Germinal center (tissue), 1 donor: ENCODE results near the gene CBR4.

Experiments
- DNase-seq: peaks from one replicate; pipeline ENCODE4 v3.0.0; 2012; ENCODE audit warnings: mixed read lengths, low spot score

The CBR4 gene

DNA sequence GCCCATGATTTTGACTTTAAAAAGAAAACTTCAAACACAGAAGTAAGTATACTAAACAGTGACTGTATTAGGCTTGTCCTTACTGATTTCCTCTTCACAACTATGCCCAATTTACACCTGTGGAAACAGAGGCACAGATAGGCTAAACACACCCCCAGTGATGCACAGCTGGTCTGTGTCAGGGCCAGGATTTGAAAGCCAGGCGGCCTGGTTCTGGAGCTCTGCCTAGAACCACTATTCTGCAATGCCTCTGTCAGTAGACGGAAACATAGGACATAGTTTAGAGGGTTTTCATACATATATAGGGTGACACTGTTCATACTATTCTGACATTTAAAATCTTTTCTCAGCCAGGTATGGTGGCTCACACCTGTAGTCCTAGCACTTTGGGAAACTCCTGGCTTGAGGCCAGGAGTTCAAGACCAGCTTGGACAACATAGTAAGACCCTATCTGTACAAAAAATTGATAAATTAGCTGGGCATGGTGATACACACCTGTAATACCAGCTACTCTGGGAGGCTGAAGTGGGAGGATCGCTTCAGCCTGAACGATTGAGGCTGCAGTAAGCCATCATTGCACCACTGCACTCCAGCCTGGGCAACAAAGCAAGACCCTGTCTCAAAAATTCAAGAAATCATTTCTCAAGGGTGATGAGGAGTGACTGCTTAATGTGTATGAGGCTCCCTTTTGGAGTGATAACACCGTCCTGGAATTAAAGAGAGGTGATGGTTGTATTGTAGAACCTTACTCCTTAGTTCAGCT, 23.0 kb upstream of the CBR4 start:
- no peak for DNase-seq

DNA sequence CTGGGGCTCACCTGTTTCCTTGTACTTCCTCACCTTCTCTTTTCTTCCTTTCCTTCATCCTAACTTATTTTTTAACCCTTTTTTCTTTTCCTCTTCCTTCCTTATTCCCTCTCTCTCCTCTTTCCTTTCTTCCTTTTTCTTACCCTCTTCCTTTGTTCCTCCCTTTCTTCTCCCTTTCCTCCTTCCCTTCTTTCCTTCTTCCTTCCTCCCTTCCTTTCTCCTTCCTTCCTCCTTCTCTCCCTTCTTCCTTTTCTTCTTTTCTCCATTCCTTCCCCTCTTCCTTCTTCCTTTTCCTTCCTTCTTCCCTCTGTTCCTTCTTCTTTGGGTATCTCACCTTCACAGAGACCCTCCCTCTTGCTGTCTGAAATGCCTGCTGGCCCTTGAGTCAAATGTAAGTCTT, 22.1 kb upstream of the CBR4 start:
- no peak for DNase-seq

DNA sequence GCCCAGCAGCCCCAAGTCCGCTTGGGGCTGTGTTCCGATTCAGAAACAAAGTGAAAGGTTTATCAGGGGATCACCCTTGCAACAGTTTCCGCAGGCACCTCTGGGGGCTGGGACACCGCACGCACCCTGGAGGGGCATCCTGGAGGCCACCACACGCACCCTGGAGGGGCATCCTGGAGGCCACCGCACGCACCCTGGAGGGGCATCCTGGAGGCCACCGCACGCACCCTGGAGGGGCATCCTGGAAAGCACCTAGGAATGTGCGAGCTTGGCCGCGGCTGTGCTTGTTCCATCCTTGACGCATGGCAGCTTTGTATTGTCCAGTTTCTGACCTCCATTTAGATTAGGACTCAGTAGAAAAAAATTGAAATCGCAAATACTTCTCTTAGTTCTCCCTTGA, 21.3 kb upstream of the CBR4 start:
- no peak for DNase-seq

DNA sequence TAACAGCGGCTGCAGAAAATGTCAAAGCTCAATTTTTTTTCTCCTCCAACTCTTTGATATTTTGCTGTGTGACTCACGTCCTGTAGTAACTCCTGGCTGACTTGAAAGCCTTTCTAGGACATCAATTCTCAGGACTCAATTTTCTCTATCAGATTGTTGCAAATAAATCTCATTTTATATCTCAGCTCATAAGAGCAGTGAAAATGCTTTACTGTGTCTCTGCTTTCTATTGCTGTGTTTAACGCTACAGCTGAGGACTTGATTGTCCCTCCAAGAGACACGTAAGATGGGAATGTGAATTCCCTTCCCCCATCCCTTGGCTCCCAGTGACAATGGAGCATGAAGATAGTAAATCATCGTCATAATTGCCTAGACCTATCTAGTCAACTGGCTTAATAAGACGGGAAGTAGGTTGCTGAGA, 20.5 kb upstream of the CBR4 start:
- DNase-seq, result no peak

DNA sequence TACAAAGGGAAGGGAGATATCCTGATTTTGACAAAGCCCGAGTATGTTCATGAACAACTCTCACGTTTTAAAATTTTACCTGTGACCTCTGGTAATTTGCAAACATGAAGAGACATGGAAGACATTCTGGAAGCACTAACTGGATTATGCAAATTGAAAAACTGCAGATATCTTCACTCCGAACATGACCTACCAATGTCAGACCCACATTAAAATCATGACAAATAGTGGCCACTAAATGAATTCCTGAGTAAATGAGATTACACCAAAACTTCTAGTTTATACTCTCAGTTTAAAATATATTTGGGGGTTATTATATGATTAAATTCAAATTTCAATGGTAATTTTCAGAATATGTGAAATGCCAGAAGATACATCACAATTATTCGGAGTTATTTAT, 19.9 kb upstream of the CBR4 start:
- DNase-seq, result no peak

DNA sequence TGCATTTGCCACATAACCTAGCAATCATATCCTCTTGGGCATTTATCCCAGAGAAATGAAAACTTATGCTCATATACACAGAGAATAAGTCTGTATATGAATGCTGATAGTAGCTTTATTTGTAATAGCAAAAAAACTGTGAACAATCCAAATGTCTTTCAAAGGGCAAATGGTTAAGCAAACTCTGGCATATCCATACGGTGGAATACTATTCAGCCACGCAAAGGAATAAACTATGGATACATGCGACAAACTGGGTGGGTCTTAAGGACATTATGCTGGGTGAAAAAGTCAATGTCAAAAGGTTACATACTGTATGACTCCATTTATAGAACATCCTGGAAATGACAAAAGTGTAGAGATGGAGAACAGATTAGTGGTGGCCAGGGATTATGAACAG, 17.6 kb upstream of the CBR4 start:
- no peak for DNase-seq

DNA sequence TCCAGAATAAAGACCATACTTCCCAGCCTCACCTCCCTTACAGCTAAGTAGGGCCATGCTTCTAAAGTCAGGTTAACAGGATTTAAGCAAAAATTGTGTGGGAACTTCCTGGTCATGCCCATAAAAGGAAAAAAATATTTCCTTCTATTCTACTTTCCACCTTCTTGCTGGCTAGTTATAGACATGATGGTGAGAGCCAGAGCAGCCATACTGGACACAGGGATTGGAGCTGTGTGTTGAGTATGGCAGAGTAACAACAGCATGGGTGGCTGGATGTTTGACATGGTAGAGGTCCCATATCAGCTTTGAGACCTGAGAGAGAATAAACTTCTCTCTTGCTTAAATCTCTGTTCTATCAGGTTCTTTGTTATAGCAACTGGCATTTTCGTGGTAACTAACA, 15.1 kb upstream of the CBR4 start:
- no peak for DNase-seq

DNA sequence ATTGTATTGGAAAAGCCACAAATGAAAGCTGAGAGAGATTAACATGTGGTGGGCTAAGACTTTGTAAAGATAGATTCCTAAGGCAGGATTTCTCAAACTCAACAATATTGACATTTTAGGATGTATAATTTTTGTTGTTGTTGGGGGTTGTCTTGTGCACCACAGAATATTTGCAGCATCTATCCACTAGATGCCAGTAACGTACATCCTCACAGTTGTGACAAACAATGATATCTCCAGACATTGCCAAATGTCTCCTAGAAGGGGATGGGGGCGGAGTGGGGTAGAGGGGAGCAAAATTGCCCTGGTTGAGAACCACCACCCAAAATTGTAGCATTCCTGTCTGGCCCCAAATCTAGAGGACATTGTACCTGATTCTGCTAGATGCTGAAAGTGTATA, 14.7 kb upstream of the CBR4 start:
- DNase-seq, result peak; percentile 33

DNA sequence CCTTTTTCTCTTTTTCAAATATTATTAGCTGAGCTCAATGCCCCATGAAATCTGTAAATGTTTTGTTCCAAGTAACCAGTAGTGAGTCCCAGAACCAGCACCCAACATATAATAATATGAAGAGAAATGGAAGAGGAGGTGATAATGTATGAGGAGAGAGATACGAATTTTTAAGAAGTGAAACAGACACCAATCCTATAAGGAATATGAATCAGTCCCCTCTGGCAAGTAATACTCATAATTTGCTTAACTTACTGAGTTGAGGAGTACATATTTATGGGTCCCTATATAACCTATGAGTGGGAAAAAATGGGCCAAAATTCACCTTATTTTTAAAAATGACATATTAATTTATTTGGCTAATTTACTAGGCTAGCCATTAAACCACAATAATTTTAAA, 8.4 kb upstream of the CBR4 start:
- DNase-seq, result no peak

DNA sequence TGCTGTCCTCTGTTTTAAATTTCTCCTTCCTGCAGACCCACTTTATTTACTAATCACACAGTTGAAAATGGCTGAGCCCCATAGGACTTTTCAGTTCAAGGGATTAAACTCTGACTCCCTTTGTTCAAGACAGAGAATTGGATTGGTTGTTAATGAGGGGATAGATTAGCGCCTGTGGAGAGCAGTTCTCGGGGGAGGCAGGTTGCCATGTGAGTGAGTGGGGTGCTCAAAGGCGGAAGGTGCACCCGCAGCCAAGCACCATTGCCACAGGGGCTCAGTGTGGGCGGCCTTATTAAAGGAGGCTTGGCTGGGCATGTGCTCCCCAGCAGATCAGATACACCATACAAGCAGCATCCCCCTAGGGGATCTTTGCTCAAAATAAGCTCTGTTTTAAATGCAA, 7.9 kb upstream of the CBR4 start:
- no peak for DNase-seq

DNA sequence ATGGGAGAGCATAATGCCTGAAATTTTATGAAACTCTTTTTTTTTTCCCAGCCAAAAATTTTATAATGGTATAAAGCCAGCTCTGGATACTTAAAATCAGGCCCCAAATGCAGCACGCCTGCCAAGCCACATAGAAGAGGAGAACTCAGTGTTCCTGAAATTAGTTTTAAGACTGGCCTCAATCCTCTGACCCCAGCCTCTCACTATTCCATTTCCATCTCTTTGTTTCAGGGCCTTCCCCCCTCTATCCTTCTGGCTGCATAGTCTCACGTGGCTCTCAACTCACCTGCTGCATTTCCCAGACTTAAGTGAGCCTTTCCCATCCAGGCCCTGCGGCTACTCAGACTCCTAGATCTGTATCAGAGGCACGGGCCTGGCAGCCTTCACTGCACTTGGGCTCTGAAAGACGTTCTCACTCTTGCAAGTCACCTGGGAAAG, 5.2 kb upstream of the CBR4 start:
- DNase-seq, result no peak

DNA sequence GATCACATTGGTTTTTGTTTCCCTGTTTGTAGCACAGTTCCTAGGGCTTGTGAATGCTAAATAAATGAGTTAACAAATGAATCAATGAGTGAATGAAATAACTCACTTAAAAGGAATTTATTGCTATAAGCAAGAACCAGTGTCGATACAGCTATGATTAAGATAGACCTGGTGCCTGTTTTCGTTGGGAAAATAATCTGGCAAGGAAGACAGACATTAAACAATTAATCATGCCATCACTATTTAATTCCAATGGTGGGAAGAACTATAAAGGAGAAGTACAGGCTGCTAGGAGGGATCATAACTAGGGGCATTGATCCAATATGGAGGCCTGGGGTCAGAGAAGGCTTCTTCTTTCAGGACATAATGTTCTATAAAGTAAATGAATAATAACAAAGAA, 4.5 kb upstream of the CBR4 start:
- DNase-seq, result no peak

DNA sequence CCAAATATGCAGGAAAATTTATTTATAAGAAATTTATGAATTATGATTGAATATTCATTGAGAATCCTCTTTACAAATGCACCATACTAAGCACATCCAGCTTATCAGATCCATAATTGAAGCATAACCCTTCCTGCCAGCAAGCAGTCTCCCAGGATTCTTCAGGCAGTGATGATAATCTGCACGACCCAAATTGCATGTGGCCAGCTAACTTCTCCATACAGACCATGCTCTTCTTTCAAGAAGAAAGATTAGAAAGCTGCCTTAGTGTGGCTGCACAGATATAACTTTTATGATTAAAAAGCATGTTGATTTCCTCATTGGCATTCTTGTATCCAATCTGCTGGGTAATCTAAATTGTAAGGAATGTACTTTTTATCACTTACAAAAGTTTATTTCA, 3.3 kb upstream of the CBR4 start:
- no peak for DNase-seq

DNA sequence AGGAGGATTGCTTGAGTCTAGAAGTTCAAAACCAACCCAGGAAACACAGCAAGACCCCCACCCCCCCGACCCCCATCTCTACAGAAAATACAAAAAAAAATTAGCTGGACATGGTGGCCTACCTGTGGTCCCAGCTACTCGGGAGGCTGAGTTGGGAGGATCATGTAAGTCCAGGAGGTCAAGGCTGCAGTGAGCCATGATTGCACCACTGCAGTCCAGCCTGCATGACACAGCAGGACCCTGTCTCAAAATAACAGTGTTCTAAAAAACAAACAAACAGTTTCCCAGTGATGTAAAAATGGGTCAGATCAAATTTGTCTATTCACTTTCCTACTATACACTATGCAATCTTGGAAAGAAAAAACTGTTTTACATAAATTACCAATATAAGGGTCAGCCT, 2.0 kb upstream of the CBR4 start:
- DNase-seq, result no peak

DNA sequence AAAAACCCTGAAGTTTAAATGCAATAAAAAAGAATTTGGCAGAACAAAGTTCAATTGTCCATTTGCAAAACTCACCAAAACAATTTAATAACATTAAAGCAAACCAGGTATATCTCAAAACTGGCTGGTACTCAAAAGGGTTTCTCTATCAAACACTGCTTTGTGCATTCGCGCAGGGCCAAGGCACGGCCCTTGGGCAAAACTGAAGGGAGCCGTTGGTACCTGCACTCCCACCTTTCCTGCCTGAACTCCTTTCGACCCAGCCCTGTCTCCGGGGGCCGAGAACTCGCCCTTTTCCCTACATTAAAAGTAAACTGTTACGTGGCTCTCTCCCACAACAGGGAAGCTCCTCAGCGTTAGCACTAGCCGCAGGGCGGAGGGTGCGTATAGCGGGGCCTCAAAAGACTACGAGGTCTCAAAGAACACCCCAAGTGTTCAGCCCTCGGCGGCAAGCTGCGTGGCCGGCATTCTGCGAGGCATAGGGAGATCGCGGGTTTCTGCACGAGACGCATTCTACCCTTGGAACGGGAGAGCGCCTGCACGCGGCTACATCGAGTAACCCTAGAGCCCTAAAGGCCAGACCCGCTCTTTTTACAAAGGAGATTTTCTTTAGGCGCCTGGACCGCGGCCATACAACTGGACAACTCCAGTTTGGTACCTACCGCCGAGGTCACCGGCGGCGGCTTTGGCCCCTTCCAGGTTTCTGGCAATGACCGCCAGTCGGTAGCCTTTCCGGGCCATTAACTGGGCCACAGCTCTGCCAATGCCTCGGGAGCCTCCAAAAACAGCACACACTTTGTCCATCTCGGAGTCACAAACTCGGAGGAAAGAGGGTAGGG, 550 bp downstream of the CBR4 start:
- peak; percentile 17 for DNase-seq

DNA sequence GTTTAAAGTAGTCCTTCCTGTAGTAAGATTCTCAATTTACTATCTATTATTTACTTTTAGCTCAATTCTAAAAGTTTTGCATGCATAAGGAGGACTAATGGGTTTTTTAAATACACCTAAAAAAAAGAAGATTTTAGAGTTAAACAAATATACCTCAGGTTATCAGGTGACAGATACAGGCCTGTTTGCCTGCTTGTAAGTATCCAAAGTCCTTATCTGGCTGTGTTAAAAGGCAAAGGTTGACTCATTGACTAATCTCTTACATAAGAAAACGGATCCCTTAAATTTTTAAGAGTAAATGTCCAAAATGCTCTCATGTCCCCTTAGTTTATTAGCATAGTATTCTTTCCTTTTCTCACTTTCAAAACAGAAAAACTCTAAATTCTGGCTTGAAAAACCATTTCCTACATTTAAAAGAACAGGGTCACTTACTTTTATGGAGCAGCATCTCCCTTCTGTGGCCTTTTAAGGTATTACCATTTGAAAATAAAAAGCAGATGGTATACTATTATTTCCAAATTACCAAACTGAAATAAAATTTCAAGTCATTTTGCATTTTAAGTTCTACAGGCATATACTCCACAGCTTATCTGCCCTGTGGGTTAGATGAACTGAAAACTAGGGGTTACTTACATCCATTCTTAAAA, 4.5 kb downstream of the CBR4 start:
- no peak for DNase-seq

DNA sequence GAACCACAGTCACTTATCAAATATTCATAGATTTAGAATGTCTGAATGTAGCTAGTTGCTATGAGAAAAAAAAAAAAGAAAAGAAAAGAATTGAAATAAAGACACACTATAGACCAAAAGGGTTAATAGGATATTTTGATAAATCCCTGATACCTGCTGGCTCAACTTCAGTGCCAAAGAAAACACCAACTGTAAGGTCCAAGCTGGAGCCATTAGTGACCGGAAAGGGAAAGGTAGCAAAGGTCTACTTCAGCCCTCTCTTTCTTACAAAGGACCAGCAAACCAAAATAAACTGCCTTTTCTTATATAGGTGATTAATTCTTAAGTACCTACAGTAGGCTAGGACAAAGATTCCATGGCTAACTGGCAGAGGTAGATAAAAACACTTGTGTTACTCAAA, 9.7 kb downstream of the CBR4 start:
- DNase-seq, result no peak

DNA sequence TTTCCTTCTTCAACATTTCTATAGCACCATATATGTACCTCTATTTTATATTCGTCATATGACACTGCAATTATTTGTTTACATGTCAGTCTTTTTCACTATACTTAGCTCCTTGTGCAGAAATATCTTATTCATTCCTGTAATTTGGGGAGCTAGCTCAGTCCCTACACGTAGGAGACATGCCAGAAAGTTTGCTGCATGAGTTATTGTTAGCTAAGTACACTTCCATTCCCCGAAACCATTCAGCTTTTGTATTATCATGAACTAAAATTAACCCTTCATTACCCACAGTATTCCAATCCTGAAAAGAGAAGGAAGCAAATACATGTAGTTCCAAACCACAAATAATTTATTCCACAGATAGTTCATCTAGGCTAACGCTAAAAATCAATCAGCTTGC, 10.2 kb downstream of the CBR4 start:
- DNase-seq, result no peak

DNA sequence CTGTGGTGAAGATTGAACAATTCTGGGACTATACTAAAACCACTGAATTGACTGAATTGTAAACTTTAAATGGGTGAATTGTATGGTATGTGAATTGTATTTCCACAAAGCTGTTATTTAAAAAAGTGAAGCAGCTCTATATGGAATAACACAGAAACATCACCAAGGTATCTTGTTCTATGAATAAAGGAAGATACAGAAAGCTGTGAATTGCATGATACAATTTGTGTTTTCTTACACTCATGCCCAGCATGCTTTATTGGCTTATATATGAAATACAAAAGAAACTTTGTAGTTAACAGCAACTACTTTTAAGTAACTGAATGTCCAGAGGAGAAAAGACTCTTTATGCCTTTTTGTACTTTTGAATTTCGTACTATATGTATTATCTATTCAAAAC, 11.5 kb downstream of the CBR4 start:
- no peak for DNase-seq

DNA sequence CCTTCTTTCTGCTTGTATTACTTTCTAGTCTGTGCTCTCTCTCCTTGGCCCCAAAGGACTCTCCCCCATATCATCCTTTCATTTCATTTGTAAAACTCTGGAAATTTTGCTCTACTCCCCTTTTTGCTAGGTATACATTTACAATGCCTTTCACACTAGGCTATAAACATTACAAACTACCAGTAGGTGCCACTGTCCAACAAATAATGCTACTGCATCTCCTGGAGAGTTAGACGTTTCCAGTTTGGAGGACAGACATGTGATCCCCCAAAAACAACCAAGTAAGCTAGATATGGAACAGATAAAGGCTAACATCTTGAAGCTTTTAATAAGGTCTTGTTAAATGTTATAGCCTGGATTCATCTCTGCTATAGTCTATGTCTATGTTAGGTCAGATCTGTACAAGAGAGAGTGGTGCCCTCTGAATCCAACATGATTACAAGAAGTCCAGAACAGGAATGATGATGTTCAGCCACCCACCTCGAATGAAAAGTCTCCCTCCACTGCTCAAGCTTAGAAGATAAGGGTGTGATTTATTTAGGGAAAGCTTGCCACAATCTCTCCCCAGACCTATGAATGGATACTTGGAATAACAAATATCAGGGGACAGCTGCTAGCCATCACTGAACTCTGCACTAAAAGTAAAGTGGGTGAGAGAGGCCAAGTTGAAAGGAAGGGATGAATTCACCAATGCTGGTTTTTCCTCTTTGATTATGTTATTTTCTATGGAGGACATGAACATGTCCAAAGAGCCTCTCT, 14.3 kb downstream of the CBR4 start:
- no peak for DNase-seq

DNA sequence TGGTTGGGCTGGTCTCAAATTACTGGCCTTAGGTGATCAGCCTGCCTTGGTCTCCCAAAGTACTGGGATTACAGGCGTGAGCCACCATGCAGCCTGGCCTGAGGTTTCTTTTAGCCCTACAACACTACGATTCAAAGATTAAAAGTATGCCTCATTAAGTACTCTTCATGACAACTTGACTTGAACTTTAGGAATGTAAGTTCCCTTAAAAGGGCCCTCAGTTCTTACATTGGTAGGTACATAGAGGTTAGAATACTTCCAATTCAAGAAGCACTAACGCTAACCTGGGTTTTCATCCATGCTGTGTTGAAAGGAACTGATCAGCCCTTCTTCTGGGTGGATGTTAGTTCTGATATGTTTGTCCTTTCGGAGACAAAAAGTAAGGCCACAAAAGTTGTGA, 15.1 kb downstream of the CBR4 start:
- no peak for DNase-seq
